ENCODE results near the gene APEH.

The APEH gene

DNA sequence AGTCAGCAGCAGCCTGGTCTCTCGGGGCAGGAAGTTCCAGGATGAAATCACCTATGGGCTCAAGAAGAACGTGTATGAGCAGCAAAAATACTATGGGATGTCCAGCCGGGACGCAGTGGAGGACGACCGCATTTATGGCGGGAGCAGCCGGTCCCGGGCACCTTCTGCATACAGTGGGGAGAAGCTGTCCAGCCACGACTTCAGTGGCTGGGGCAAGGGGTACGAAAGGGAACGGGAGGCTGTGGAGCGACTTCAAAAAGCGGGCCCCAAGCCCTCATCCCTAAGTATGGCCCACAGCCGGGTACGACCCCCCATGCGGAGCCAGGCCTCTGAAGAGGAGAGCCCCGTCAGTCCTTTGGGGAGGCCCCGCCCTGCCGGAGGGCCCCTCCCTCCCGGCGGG, 12.1 kb upstream of the APEH start:
- Histone ChIP-seq H3K9me3 (ENCODE audit: insufficient read depth, low read depth, low read length) (no peaks in the 10 kb centered on the region), H3K4me3 (ENCODE audit: low read length, poor library complexity, severe bottlenecking) (no peak overlapping the region), H3K4me1 (ENCODE audit: insufficient read depth, low read length, poor library complexity, severe bottlenecking) (peaks cover 17% of the 10 kb centered on the region), H3K27me3 (ENCODE audit: insufficient read depth, low read length, poor library complexity, severe bottlenecking) (no peaks in the 10 kb centered on the region), H3K9ac (ENCODE audit: low read depth, low read length, poor library complexity, severe bottlenecking) (no peak overlapping the region), H3K36me3 (ENCODE audit: insufficient read depth, low read length) (no peaks in the 10 kb centered on the region), H2AFZ (ENCODE audit: low read length) (no peak overlapping the region), H3K9me2 (replicated peaks; ENCODE audit: low read depth, low read length) (no peaks in the 10 kb centered on the region), H3F3A (ENCODE audit: low read depth) (no peaks in the 10 kb centered on the region), H4K20me1 (ENCODE audit: insufficient read depth, low read length, poor library complexity, severe bottlenecking) (no peaks in the 10 kb centered on the region), H3K79me2 (ENCODE audit: insufficient read depth, low read length) (no peaks in the 10 kb centered on the region), H3K4me2 (ENCODE audit: low read depth, low read length, poor library complexity, severe bottlenecking) (no peak overlapping the region)
- TF ChIP-seq EZH2phosphoT487 (IDR thresholded peaks at IDR 0.05; ENCODE audit: borderline replicate concordance): no peak
- TF ChIP-seq, protein P1, sequence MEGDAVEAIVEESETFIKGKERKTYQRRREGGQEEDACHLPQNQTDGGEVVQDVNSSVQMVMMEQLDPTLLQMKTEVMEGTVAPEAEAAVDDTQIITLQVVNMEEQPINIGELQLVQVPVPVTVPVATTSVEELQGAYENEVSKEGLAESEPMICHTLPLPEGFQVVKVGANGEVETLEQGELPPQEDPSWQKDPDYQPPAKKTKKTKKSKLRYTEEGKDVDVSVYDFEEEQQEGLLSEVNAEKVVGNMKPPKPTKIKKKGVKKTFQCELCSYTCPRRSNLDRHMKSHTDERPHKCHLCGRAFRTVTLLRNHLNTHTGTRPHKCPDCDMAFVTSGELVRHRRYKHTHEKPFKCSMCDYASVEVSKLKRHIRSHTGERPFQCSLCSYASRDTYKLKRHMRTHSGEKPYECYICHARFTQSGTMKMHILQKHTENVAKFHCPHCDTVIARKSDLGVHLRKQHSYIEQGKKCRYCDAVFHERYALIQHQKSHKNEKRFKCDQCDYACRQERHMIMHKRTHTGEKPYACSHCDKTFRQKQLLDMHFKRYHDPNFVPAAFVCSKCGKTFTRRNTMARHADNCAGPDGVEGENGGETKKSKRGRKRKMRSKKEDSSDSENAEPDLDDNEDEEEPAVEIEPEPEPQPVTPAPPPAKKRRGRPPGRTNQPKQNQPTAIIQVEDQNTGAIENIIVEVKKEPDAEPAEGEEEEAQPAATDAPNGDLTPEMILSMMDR (conservative IDR thresholded peaks at IDR 0.05; ENCODE audit: low read length): no peak

DNA sequence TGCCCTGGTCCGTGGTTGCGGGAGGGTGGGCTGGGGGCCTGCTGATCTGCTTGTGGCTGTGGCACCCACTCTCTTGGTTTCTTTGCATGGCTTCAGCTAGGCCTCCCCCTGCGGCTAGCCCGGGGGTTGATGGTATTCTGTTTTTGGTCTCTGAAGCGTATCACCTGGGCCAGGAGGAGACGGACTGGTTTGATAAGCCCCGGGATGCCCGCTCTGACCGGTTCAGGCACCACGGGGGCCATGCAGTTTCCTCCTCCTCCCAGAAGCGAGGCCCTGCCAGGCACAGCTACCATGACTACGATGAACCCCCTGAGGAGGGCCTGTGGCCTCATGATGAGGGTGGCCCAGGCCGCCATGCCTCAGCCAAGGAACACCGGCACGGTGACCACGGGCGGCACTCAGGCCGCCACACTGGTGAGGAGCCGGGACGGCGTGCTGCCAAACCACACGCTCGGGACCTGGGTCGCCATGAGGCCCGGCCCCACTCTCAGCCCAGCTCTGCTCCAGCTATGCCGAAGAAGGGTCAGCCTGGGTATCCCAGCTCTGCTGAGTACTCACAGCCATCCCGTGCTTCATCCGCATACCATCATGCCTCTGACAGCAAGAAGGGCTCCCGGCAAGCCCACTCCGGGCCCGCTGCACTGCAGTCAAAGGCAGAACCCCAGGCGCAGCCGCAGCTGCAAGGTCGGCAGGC, 11.3 kb upstream of the APEH start:
- no peak overlapping the region for H2AFZ ChIP-seq (ENCODE audit: low read length)
- no peaks in the 10 kb centered on the region for H3K27me3 ChIP-seq (ENCODE audit: insufficient read depth, low read length, poor library complexity, severe bottlenecking)
- no peaks in the 10 kb centered on the region for H3K9me3 ChIP-seq (ENCODE audit: insufficient read depth, low read depth, low read length)
- no peaks in the 10 kb centered on the region for H3K9me2 ChIP-seq (replicated peaks; ENCODE audit: low read depth, low read length)
- no peaks in the 10 kb centered on the region for H4K20me1 ChIP-seq (ENCODE audit: insufficient read depth, low read length, poor library complexity, severe bottlenecking)
- no peak overlapping the region for H3K9ac ChIP-seq (ENCODE audit: low read depth, low read length, poor library complexity, severe bottlenecking)
- no peak overlapping the region for H3K4me3 ChIP-seq (ENCODE audit: low read length, poor library complexity, severe bottlenecking)
- TF ChIP-seq, protein P1 (conservative IDR thresholded peaks at IDR 0.05; ENCODE audit: low read length): no peak
- no peak for TF ChIP-seq EZH2phosphoT487 (IDR thresholded peaks at IDR 0.05; ENCODE audit: borderline replicate concordance)
- H3K4me2 ChIP-seq (ENCODE audit: low read depth, low read length, poor library complexity, severe bottlenecking): no peak overlapping the region
- no peaks in the 10 kb centered on the region for H3F3A ChIP-seq (ENCODE audit: low read depth)
- no peaks in the 10 kb centered on the region for H3K36me3 ChIP-seq (ENCODE audit: insufficient read depth, low read length)
- H3K4me1 ChIP-seq (ENCODE audit: insufficient read depth, low read length, poor library complexity, severe bottlenecking): peaks cover 17% of the 10 kb centered on the region
- H3K79me2 ChIP-seq (ENCODE audit: insufficient read depth, low read length): no peaks in the 10 kb centered on the region

DNA sequence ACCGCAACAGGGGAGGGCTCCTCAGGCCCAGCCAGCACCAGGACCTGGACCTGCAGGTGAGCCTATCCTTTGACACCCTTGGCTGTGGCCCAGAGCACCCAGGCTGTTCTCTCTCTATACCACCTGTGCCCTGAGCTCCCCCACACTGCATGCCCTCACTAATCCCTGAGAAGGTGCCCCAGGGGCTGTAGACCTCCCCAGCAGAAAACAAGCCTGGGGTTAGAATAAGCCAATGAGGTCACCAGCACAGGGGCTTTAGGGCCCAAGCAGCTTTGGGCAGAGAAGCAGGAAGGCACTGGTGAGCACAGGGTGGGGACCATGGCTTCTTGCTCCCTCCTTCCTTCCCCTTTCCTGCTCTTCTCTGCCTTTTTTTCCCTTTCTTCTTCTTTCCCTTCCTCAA, 10.3 kb upstream of the APEH start:
- no peaks in the 10 kb centered on the region for H4K20me1 ChIP-seq (ENCODE audit: insufficient read depth, low read length, poor library complexity, severe bottlenecking)
- H3K36me3 ChIP-seq (ENCODE audit: insufficient read depth, low read length): no peaks in the 10 kb centered on the region
- no peak overlapping the region for H3K4me2 ChIP-seq (ENCODE audit: low read depth, low read length, poor library complexity, severe bottlenecking)
- H2AFZ ChIP-seq (ENCODE audit: low read length): no peak overlapping the region
- no peaks in the 10 kb centered on the region for H3K27me3 ChIP-seq (ENCODE audit: insufficient read depth, low read length, poor library complexity, severe bottlenecking)
- H3F3A ChIP-seq (ENCODE audit: low read depth): no peaks in the 10 kb centered on the region
- H3K9ac ChIP-seq (ENCODE audit: low read depth, low read length, poor library complexity, severe bottlenecking): no peak overlapping the region
- no peaks in the 10 kb centered on the region for H3K9me3 ChIP-seq (ENCODE audit: insufficient read depth, low read depth, low read length)
- H3K79me2 ChIP-seq (ENCODE audit: insufficient read depth, low read length): no peaks in the 10 kb centered on the region
- no peak for TF ChIP-seq EZH2phosphoT487 (IDR thresholded peaks at IDR 0.05; ENCODE audit: borderline replicate concordance)
- H3K4me3 ChIP-seq (ENCODE audit: low read length, poor library complexity, severe bottlenecking): no peak overlapping the region
- no peaks in the 10 kb centered on the region for H3K9me2 ChIP-seq (replicated peaks; ENCODE audit: low read depth, low read length)
- H3K4me1 ChIP-seq (ENCODE audit: insufficient read depth, low read length, poor library complexity, severe bottlenecking): peaks cover 20% of the 10 kb centered on the region

DNA sequence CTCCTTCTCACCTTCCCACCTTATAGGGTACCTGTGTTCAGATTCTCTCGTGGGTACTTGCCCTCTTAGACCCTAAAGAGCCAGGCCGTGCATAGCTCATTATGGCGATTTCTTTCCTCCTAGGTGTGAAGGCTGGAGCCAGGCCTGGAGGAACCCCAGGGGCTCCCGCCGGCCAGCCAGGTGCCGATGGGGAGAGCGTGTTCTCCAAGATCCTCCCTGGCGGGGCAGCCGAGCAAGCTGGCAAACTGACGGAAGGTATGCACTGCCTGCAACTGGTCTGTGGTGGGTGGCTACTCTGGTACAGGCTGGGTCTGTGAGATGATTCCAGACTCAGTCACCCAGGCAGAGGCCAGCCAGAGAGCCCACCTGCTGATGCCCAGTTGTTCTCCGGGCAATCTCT, 9.9 kb upstream of the APEH start:
- no peaks in the 10 kb centered on the region for H3K27me3 ChIP-seq (ENCODE audit: insufficient read depth, low read length, poor library complexity, severe bottlenecking)
- H3K9ac ChIP-seq (ENCODE audit: low read depth, low read length, poor library complexity, severe bottlenecking): no peak overlapping the region
- H4K20me1 ChIP-seq (ENCODE audit: insufficient read depth, low read length, poor library complexity, severe bottlenecking): no peaks in the 10 kb centered on the region

More for the DNA sequence above, 9.9 kb upstream of the APEH start:
- Histone ChIP-seq H3K4me3 (ENCODE audit: low read length, poor library complexity, severe bottlenecking) (no peak overlapping the region), H3K4me2 (ENCODE audit: low read depth, low read length, poor library complexity, severe bottlenecking) (no peak overlapping the region), H3K36me3 (ENCODE audit: insufficient read depth, low read length) (no peaks in the 10 kb centered on the region), H3K79me2 (ENCODE audit: insufficient read depth, low read length) (no peaks in the 10 kb centered on the region), H2AFZ (ENCODE audit: low read length) (no peak overlapping the region), H3K9me2 (replicated peaks; ENCODE audit: low read depth, low read length) (no peaks in the 10 kb centered on the region), H3K4me1 (ENCODE audit: insufficient read depth, low read length, poor library complexity, severe bottlenecking) (peaks cover 20% of the 10 kb centered on the region), H3F3A (ENCODE audit: low read depth) (no peaks in the 10 kb centered on the region), H3K9me3 (ENCODE audit: insufficient read depth, low read depth, low read length) (no peaks in the 10 kb centered on the region)
- TF ChIP-seq, protein P1 (conservative IDR thresholded peaks at IDR 0.05; ENCODE audit: low read length): no peak
